ENCODE results near the gene OR6N2. TPM values are rescaled to one million over a fixed set of nuclear protein-coding genes. Genes with fewer than 3 reads are reported as not detected.
A peak's percentile ranks its signal among the peaks of the same experiment; 100 is the strongest.

The OR6N2 gene
- total and polyA plus RNA-seq, 9 of the 15 experiments (the other 6 are each of a cell fraction or from before 2014, with no cell fraction given) = not detected

- no peak for TF ChIP-seq ZNF134 (CRISPR knock-in tag; conservative IDR thresholded peaks at IDR 0.05)
- no peak for TF ChIP-seq PHTF2 (CRISPR knock-in tag; IDR thresholded peaks at IDR 0.05)
- no peak for TF ChIP-seq OTX1 (CRISPR knock-in tag; IDR thresholded peaks at IDR 0.05)
- no peak for TF ChIP-seq SMARCA5 (IDR thresholded peaks at IDR 0.05)
- no peak for TF ChIP-seq E2F3 (CRISPR knock-in tag; IDR thresholded peaks at IDR 0.05)
Observed at GRCh38 chr1:158809256-158809655, 28.3 kb upstream of the OR6N2 start (continued).

DNA sequence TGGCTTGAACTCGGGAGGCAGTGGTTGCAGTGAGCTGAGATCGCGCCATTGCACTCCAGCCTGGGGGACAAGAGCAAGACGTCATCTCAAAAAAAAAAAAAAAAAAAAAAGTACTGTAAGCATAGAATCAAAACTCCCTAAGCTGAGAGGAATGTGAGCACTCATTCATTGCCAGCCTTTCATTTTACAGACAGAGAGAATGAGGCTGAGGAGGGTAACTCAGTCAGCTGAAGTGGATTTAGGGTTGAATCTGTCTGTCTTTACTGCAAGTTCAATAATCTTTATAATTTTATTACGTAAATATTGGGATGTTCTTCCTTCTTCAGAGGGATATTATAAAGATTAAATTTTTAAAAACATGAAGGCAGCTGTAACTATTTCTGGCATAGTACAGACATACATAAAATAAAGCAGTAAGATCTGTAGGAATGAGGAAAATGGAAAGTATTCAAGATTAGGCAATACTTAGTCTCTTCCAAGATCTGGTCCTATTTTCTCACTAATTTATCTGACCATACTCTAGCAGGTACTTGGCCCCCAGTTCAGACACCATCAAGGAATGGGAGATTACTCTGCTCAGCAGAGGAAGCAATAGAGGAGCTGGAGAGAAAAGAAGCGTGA is 26.0 kb upstream of the OR6N2 start:
- Histone ChIP-seq H3K9ac (ENCODE audit: insufficient read depth in 1 of 2, low read depth in 2 of 2, low read length in 2 of 2) (no peak overlapping the region), H3K4me1 (replicated peaks in 1 of 2; ENCODE audit: control insufficient read depth in 2 of 2, insufficient read depth in 2 of 2, low read length in 2 of 2) (no peaks in the 10 kb centered on the region; a peak in 1 of 5 replicates), H3K36me3 (ENCODE audit: control insufficient read depth, insufficient read depth, low read length) (no peaks in the 10 kb centered on the region), H3K27ac (ENCODE audit: extremely low read depth, low read depth, low read length) (no peak overlapping the region), H3K9me3 (replicated peaks; ENCODE audit: control insufficient read depth, insufficient read depth, low read depth, low read length) (no peaks in the 10 kb centered on the region), H2AFZ (ENCODE audit: low read depth, low read length) (no peak overlapping the region), H3K4me3 (no peak overlapping the region), H3K79me2 (ENCODE audit: control insufficient read depth, insufficient read depth, low read length) (no peaks in the 10 kb centered on the region), H3K27me3 (ENCODE audit: control insufficient read depth in 2 of 2, insufficient read depth in 2 of 2, low read length in 2 of 2) (no peaks in the 10 kb centered on the region), H3K4me2 (ENCODE audit: insufficient read depth, low read length) (no peak overlapping the region), H3K9me1 (ENCODE audit: control insufficient read depth, insufficient read depth, low read length) (no peaks in the 10 kb centered on the region), H4K20me1 (replicated peaks; ENCODE audit: control insufficient read depth, insufficient read depth, low read length) (no peaks in the 10 kb centered on the region)
- TF ChIP-seq CEBPG (CRISPR knock-in tag; IDR thresholded peaks at IDR 0.05) = no peak
- peak; percentile 27 to 32; a peak in 1 of 4 replicates for TF ChIP-seq CEBPG (tag; conservative IDR thresholded peaks at IDR 0.05 in 1 of 2, IDR thresholded peaks at IDR 0.05 in 1 of 2)
- TF ChIP-seq CEBPB (tag; IDR thresholded peaks at IDR 0.05) = 0 out of 2 replicates have a peak, but pooled peaks have one; percentile 9
- TF ChIP-seq CBX3 (IDR thresholded peaks at IDR 0.05; ENCODE audit: borderline replicate concordance in 1 of 2, low read length in 2 of 2) = no peak
- TF ChIP-seq FOXK1 (CRISPR knock-in tag; IDR thresholded peaks at IDR 0.05; ENCODE audit: borderline replicate concordance) = no peak
- no peak for DNase-seq (ENCODE audit: extremely low read depth in 1 of 4, low spot score in 3 of 4)
- POLR2A ChIA-PET = interaction anchor here (5.7 kb wide), 1 partner anchor 12 kb away, joined by 21 read pairs; no protein-coding TSS in a partner anchor
- no peak for ATAC-seq
- WGBS (ENCODE audit: insufficient coverage, low coverage, missing lambda C conversion rate) = 37% methylated on average over 6 of the region's 6 CpGs
- CTCF ChIA-PET (ENCODE audit: low intra/inter-chr PET ratio) = no interaction called here
- intact Hi-C loops (cut with micrococcal nuclease) (no loop called here), in situ Hi-C loops (cut with MboI) (no loop called here)
- BruUV-seq (replicated peaks) = no TSS peak
- no peak for FAIRE-seq

All from K562 (cell line).